GM04503 (cell line): ENCODE results near the gene TNKS2.
"Not testable (repeated sequence)": the region's sequence is repeated elsewhere in the genome, so short reads cannot be mapped to it uniquely, and the experiment has no call there.

ENCODE experiments used
- DNase-seq: peaks from one replicate; pipeline ENCODE4 v3.0.0-alpha.2; 2012; ENCODE audit warnings: low read depth

The TNKS2 gene

DNA sequence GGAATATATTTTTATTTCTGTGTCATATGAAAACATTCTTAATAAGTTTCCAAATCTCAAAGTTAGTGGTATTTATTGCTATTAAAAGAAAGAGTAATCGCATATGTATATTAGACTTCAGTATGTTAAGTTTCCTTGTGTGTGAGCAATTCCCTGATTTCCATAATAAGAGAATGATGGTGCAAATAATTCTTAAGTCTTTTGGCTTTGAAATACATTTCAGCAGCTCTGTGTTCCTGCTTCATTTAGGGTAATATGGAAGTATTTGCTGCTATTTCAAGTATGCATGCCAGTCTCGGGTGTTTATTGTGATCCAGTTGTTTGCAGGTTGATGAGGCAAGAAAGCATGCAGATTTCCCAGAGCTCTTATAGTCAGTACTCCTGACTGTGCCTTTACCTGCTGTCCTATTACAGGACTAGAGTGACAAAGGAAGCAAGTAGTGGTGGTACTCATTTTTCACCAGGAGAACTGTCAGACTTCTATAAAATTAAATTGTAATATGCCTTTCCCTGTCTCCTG is 67.4 kb downstream of the TNKS2 start:
- DNase-seq: no peak

DNA sequence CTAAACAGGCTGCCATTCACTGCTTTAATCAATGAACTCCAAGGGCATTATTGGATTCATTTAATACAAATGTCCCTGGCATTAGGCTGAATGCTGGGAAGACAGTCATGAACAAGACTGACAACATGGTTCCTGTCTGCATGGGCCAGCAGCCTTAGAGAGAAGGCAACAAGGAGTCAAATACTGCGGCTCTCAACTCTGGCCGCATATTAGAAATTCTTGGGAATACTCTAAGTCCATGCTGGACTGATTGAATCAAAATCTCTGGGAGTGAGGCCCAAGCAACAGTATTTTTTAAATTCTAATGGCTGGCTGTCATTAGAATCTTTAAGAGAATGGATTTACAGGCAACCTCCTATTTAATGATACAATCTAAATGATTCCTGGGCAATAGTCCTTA is 76.9 kb downstream of the TNKS2 start:
- DNase-seq: no peak

GRCh38 chr10:91875779-91876178 is 77.6 kb downstream of the TNKS2 start:
- DNase-seq: no peak

DNA sequence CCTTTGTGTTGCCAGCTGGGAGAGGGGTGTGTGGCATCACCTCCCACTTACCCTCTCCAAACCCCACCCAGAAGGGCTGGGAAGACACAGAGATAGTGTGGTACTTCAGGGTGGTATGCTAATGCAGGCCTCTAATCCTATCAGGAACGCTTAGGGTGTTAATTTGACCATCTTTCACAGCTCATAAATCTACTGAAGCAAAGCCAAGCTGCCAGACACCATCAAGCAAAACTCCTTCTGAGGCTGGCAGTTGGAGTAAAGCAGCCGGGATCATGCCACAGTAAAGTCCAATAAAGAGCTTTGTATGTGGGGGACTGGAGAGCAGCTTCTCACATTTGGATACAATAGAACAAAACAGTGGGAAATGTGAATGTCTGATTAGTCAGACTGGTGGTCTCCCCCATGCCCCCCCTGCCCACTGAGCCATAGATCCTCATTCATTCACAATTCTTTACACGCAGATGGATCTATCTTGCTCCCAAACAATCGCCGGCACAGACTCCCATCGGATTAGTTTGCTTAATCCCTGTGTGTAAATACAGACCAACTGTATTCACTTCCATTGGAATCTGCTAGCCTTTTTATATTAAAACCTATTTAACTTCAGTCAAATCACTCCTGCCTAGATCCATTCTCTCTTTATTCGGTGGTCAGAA is 81.4 kb downstream of the TNKS2 start:
- no peak for DNase-seq

GRCh38 chr10:91880310-91880709 is 82.1 kb downstream of the TNKS2 start:
- DNase-seq: no peak

DNA sequence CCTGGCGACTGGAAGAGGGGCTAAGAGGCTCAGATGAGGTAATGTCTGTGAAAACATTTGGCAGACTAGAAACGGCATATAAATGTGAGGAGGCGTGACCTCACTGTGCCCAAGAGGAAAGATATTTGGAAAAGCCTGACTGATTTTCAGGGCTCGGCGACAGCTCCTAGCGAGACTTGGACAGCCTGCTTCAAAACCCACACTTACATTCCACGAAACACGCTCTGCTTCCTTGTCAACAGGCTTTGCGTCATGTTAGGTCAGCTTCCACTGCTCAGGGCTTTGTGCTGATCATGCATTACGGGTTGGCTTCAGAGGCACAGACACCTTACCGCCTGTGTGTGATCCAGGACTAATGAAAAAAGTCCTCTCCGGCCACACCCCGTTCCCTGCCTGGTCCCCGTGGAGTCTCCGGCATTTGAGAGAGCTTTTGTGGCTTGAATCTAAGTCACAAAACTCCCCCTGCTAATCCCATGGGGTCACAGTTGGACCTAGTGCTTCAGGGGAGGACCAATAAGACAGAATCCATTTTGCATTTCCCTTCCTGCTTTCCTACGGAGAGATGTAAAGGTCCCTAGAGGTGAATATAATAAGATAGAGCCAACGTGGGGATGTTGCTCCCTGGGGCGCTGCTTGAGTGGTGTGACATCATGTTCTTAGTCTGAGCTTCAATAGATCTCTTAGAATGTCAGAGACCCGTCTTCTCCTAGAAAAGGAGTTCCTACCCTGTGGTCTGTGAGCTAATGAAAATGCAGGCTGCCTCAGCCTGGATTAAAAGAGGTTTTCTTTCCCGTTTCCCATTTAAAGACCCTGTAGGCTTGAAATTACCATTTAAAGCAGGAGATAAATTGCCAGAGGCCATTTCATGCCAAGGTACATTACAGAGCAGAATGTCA is 85.6 kb downstream of the TNKS2 start:
- DNase-seq: no peak

DNA sequence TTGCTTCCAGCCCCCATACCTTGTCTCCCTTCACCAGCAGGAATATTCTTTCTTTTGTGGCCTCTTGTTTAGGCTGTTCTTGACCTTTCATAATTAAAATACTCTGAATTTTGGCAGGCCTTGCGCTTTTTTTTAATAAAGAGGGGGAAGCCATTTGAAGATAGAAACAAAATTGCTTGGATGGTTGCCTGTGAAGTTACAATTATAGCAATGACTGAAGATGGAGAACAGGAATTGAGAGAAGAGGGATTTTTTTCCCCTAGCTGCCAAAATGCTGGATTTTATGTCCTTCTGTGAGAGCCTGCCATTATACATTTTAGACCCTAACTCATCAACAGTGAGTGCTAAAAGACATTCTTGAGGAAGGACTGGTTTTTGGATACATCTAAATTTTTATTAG is 86.3 kb downstream of the TNKS2 start:
- DNase-seq: no peak

GRCh38 chr10:91885362-91886079 is 87.3 kb downstream of the TNKS2 start:
- no peak for DNase-seq

- no peak for DNase-seq
Measured at GRCh38 chr10:91886954-91887271, 88.7 kb downstream of the TNKS2 start.

- DNase-seq: no peak
Measured at GRCh38 chr10:91887272-91888076, 89.2 kb downstream of the TNKS2 start.

DNA sequence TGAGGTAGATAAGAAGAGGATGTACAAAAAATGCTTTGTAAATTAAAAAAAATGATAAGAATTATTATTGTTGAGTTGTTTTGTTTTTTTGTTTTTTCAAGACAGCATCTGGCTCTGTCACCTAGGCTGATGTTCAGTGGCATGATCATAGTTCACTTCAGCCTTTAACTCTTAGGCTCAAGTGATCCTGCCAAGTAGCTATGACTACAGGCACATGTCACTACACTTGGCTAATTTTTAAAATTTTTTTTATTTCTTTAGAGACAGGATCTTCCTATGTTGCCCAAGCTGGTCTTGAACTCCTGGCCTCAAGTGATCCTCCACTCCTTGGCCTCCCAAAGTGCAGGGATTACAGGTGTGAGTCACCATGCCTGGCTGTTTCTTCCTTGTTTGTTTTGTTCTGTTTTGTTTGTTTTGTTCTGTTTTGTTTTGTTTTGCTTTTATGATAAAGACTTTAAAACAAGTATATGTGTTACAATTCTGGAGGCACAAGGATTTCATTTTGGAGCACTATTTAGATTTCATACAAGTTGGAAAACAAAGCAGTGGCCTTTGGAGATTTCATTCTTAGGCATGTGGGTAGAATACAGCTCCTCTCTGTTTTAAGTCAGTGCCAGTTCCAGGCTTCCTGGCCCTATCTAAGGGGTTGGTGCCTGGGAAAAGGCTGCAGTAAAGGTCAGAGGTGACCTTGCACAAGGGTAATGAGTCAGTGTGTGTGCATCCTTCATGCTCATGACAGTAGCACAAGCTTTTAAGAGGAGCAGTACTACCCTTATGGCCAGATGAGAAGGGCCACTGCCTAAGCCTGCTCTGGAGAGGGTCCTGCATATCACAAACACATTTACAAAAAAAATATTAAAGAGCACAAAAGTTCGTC is 93.1 kb downstream of the TNKS2 start:
- no peak for DNase-seq

DNA sequence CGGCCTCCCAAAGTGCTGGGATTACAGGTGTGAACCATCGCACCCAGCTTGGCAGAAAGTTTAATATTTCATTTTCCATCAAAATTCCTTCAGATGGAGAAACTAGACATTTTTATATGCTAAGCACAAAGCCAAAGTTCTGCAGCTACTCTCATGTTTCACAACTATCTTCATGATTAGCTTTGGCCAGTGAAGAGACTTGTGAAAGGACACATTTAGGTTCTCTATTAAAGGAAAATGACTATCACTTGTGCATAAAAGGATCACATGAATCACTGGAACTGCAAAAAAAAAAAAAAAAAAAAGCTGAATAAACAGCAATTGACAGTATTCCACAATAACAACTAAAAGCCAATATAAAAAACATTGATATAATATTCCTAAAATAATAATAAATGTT is 94.8 kb downstream of the TNKS2 start:
- no peak for DNase-seq

- DNase-seq: not testable (repeated sequence)
Measured at GRCh38 chr10:91894261-91894685, 96.0 kb downstream of the TNKS2 start.

DNA sequence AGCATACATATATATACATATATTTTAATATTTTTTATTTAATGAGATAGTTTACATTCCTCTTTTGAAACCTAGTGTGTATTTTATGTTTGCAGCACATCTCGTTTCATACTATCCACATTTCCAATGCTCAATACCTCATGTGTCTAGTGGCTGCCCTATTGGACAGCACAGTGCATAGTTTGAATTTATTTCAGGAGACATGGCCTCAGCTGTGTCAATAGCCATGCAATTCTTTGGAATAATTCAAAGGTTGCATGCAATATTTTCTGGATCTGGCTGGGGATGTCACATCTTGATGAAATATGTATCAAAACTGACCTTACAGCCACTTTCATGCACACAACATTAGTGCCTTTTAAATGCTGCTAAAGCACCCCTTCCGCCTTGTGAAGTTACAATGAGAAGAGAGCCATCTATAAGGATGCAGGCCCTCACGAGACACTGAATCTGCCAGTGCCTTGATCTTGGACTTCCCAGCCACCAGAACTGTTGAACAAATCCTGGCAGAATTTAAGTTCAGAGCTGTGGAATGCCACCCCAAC is 98.1 kb downstream of the TNKS2 start:
- no peak for DNase-seq

GRCh38 chr10:91897421-91897820 is 99.2 kb downstream of the TNKS2 start:
- DNase-seq: no peak

DNA sequence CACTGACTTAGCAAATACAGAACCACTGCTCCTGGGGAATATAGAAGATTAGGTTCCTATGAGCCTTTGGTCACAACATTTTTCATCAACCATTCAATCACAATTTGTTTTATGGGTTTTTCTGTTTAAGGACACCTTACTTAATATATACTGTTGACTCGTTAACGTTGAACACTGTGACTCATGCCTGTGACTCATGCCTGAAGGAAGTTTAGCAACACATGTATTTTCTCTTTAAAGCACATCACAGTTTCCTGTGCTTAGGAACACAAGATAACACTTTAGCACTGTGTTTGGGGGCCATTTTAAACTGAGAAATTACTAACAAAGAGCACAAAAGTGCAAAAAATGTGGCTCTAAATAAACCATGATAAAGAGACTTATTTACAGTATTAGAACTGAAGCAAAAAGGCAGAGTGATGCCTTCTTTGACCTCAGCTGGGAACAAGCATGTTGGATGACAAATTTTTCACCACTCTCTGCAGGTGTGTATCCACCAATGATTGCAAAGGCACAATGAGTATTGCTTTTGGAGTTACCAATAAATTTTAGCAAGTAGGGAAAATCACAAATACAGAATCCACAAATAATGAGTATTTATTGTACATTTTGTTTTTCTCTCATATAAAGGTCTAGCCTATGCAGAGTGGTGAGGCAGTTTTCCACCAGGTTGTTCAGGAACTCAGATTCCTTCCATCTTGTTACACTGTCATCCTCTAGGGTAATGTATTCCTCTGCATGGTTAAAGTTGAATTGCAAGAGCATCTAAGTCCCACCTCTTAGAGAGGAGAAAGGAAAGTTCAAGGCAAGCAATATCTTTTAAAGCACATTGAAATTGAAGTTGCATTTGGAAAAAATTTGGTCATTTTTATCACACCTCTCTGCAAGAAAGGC is 103.8 kb downstream of the TNKS2 start:
- peak; percentile 70 for DNase-seq

DNA sequence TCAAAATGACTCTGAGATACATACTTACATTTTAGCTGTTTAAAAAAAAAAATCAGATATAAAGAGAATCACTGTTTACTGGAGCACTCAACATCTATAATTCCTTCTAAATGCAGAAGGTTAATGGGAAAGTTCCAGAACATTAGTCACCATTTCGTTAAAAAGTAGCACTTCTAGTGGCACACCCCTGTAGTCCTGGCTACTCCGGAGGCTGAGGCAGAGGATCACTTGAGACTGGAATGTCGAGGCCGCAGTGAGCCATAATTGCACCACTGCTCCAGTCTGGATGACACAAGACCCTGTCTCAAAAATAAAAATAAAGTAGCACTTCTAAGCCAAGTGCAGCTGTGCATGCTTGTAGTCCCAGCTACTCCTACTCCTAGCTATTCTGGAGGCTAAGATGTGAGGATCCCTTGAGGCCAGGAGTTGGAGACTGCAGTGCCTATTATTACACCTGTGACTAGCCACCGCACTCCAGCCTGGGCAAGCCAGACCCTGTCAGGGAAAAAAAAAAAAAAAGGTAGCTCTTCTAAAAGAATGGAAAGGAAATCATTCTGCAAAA is 108.9 kb downstream of the TNKS2 start:
- DNase-seq: no peak

- DNase-seq: no peak
Measured at GRCh38 chr10:91907914-91908336, 109.7 kb downstream of the TNKS2 start.
